Endothelial cell of hepatic sinusoid (primary cell): ENCODE measurements around the gene SCAF11.
"Not testable (repeated sequence)": the region's sequence is repeated elsewhere in the genome, so short reads cannot be mapped to it uniquely, and the experiment has no call there.

ENCODE experiments used
- in situ Hi-C: cut with HindIII; loops from 2 replicates; pipeline ENCODE4 v1.10.0; 2017; ENCODE audit warnings: low sequenced_read_pairs

The SCAF11 gene, protein sequence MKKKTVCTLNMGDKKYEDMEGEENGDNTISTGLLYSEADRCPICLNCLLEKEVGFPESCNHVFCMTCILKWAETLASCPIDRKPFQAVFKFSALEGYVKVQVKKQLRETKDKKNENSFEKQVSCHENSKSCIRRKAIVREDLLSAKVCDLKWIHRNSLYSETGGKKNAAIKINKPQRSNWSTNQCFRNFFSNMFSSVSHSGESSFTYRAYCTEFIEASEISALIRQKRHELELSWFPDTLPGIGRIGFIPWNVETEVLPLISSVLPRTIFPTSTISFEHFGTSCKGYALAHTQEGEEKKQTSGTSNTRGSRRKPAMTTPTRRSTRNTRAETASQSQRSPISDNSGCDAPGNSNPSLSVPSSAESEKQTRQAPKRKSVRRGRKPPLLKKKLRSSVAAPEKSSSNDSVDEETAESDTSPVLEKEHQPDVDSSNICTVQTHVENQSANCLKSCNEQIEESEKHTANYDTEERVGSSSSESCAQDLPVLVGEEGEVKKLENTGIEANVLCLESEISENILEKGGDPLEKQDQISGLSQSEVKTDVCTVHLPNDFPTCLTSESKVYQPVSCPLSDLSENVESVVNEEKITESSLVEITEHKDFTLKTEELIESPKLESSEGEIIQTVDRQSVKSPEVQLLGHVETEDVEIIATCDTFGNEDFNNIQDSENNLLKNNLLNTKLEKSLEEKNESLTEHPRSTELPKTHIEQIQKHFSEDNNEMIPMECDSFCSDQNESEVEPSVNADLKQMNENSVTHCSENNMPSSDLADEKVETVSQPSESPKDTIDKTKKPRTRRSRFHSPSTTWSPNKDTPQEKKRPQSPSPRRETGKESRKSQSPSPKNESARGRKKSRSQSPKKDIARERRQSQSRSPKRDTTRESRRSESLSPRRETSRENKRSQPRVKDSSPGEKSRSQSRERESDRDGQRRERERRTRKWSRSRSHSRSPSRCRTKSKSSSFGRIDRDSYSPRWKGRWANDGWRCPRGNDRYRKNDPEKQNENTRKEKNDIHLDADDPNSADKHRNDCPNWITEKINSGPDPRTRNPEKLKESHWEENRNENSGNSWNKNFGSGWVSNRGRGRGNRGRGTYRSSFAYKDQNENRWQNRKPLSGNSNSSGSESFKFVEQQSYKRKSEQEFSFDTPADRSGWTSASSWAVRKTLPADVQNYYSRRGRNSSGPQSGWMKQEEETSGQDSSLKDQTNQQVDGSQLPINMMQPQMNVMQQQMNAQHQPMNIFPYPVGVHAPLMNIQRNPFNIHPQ (N-terminal part only)

GRCh38 chr12:45990468-45991283, at the start of gene SCAF11:
SCAF11 (minus strand) TSS chr12:45990574; CDS start chr12:45964167, 26,407 bp downstream.
- in situ Hi-C loops, result no loop called here

- in situ Hi-C loops, result not testable (repeated sequence)
These were observed 46.7 kb upstream of the SCAF11 start for GRCh38 chr12:46037066-46037465.

DNA sequence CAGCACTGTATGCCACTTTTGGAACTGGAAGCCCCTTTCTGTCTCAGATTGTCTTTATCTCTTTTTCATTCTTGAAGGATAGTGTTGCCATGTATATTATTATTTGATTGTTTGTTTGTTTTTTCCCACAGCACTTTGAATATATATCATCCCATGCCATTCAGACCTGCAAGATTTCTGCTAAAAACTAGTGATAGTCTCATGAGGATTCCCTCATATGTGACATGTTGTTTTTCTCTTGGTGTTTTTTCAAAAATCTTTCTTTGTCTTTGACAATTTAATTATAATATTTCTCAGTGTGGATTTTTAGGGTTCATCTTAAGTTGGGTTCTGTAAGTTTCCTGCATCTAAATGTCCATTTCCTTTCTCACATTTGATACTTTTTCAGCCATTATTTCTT, 36.8 kb upstream of the SCAF11 start:
- in situ Hi-C loops, result no loop called here

DNA sequence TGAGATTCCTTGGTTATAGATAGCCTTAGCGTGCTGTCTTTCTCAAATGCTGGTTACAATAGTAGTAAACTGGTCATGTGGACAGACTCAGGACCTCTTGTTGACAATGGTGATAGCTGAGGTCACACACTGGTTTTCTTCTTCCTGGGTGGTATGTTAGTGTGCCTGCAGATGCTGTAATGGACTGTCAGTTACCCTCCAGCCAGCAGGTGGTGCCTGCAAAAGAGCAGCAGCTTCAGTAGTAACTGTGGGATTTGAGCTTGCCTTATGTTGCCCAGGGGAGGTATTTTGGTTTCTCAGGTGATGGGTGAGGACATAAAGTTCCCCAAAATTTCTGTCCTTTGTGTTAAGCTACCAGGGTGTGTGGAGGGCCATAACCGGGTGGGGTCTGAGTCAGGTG, 33.7 kb upstream of the SCAF11 start:
- in situ Hi-C loops, result no loop called here

DNA sequence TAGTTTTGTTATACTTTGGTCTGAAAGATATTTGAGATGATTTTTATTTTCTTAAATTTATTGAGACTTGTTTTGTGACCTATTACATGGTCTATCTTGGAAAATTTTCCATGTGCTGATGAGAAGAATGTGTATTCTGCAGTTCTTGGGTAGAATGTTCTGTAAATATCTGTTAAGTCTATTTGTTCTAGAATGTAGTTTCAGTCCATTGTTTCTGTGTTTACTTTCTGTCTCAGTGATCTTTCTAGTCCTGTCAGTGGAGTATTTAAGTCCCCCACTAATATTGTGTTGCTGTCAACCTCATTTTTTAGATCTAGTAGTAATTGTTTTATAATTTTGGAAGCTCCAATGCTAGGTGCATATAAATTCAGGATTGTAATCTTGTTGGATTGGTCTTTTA, 30.4 kb upstream of the SCAF11 start:
- in situ Hi-C loops, result no loop called here

- in situ Hi-C loops, result not testable (repeated sequence)
These were observed 28.3 kb upstream of the SCAF11 start for GRCh38 chr12:46018712-46019111.

DNA sequence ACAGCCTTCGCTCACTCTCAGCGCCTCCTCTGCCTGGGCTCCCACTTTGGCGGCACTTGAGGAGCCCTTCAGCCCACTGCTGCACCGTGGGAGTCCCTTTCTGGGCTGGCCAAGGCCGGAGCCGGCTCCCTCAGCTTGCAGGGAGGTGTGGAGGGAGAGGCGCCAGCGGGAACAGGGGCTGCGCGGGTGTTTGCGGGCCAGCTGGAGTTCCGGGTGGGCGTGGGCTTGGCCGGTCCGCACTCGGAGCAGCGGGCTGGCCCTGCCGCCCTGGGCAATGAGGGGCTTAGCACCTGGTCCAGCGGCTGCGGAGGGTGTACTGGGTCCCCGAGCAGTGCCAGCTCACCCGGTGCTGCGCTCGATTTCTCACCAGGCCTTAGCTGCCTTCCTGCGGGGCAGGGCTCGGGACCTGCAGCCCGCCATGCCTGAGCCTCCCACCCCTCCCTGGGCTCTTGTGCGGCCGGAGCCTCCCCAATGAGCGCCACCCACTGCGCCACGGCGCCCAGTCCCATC, 27.5 kb upstream of the SCAF11 start:
- in situ Hi-C loops, result not testable (repeated sequence)

DNA sequence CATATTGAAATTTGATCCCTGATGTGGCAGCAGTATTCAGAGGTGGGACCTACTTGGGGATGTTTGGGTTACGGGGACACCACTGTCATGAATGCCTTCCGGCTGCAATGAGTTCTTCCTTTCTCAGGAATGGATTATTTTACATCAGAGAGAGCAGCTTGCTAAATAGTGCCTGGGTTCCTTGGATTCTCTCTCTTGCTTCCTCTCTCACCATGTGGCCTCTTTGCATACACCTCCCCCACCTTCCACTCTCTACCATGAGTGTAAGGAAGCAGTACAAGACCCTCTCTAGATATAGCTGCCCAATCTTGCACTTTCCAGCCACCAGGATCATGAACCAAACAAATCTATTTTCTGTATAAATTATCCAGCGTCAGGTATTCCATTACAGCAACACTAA, 15.4 kb upstream of the SCAF11 start:
- in situ Hi-C loops, result no loop called here

DNA sequence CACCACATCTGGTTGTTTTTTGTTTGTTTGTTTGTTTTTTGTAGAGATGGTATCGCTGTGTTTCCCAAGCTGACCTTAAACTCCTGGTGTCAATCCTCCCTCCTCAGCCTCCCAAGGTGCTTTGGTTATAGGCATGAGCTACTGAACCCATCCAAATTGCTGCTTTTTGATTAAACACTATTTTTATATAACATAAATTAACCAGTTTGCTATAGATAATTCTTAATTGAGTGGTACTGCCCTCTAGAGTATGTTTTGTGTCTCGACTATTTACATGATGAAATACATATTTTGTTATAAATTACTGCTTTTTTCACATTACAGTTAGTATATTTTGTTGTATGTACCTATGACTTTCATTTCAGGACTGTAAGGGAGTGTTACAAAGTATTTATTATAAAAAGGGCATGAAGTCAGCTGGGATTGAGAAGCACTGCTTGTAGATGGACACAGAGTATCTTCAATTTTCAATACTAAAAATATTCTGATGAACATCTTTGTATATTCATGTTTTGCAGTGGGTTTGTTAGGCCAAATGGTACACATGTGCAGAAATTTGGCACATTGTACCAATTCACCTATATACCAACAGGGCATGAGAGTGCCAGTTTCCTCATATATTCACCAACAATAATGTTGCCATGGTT, 14.9 kb upstream of the SCAF11 start:
- in situ Hi-C loops, result no loop called here

- in situ Hi-C loops, result no loop called here
These were observed 14.3 kb upstream of the SCAF11 start for GRCh38 chr12:46004715-46005114.

DNA sequence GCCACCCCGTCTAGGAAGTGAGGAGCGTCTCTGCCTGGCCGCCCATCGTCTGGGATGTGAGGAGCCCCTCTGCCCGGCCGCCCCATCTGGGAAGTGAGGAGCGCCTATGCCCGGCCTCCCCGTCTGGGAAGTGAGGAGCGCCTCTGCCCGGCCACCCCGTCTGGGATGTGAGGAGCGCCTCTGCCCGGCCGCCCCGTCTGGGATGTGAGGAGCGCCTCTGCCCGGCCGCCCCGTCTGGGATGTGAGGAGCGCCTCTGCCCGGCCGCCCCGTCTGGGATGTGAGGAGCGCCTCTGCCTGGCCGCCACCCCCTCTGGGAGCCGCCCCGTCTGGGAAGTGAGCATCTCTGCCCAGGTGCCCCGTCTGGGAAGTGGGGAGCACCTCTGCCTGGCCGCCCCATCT, 9.7 kb upstream of the SCAF11 start:
- in situ Hi-C loops, result not testable (repeated sequence)

GRCh38 chr12:45994736-45995135, 4.4 kb upstream of the SCAF11 start:
- in situ Hi-C loops, result no loop called here

DNA sequence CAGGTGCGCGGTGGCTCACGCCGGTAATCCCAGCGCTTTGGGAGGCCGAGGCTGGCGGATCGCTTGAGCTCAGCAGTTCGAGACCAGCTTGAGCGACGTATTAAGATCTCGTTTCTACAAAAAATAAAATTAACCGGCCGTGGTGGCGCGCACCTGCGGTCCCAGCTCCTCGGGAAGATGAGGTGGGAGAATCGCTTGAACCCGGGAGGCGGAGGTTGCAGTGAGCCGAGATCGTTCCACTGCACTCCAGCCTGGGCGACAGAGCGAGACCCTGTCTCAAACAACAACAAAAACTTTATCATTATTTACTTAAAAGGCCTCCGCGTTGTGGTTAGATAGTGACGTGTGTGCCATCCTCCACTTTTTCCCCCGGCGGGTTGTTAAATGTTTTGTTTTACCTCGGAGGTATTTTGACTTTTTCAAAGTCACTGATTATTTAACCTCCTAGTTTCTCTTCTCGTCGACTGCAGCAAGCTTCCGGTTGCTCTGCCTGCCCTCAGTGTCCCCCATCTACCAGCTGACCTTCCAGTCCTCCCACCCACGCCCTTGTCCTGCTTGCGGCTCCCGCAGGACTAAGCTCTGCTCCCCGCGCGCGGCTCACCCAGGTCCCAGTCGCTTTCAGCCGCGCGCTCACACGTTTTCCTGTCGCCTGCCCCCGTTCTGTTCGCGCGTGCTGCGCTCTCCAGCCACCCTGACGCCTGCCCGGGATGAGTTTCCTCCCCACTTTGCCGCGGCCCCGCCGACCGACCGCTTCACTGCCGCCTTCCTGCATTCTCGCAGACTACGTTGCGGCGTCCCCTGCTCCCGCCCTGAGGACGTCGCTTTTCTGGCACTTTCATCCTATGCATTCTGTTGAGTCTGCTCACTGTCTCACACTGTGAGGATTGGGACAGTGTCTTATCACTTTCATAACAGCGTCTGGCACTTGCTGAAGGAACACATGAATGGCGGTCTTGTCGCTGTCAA, 1.2 kb upstream of the SCAF11 start:
- in situ Hi-C loops, result no loop called here

- in situ Hi-C loops, result no loop called here
These were observed 480 bp downstream of the SCAF11 start for GRCh38 chr12:45989721-45990467.

DNA sequence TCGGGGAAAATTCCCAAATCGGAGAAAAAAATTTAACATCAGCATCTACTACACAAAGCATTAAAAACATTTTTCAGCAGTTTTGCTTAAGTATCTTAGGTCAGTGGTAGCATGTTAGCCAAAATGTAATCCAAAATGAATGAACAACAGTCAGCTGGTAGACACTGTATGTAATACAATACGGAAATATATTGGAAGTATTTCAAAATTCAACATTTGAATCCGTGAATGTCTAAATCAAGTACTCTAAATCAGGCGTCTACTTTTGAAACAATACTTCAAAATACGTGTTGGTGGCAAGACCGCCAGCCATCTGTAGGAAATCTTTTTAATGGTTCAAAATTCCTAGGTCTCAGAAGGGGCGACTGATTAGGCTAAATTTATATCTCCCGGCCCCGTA, 1.1 kb downstream of the SCAF11 start:
- in situ Hi-C loops, result no loop called here

GRCh38 chr12:45988264-45988663, 2.1 kb downstream of the SCAF11 start:
- in situ Hi-C loops, result no loop called here

DNA sequence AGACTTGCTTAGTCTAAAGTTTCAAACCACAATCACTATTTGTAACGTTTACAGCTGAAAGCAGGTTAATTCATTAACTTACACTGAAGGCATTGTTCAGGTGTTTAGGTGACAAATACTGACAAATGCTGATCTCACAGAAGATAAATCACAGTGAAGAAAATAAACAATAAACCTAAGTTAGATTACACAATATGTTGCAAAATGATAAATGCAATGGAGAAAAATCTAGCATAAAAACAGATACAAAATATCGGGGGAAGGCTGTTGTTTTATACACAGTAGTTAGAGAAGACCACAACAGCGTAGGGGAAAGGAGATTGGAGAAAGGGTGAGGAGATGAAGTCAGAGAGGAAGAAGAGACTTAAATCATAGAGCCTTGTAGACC, 3.0 kb downstream of the SCAF11 start:
- in situ Hi-C loops, result no loop called here
